Neural progenitor cell (in vitro differentiated cells): Measurements from ENCODE around the gene HELZ2. TPM values are rescaled to one million over a fixed set of nuclear protein-coding genes. Genes with fewer than 3 reads are reported as not detected.
A peak's percentile ranks its signal among the peaks of the same experiment; 100 is the strongest.

Source experiments
- DNase-seq: peaks from one replicate; pipeline ENCODE4 v3.0.0-alpha.2; 2016; ENCODE audit warnings: low spot score
- H2AFZ ChIP-seq: fragments of 200-600 bp; sonication (generic); replicated peaks from 2 replicates; pipeline ENCODE4 v1.6.1; 2016; ENCODE audit warnings: antibody characterized with exemption
- H3F3A ChIP-seq: fragments of 200-600 bp; sonication (generic); 2 replicates; pipeline ENCODE4 v1.6.1; 2016; ENCODE audit warnings: antibody characterized with exemption, low read depth
- H3K27ac ChIP-seq: fragments of 200-600 bp; sonication (generic); 2 replicates; pipeline ENCODE4 v1.5.1; 2016; ENCODE audit warnings: mild to moderate bottlenecking
- H3K27me3 ChIP-seq: fragments of 200-600 bp; sonication (generic); 2 replicates; pipeline ENCODE4 v1.6.1; 2016; ENCODE audit warnings: mild to moderate bottlenecking, moderate library complexity
- H3K36me3 ChIP-seq: fragments of 200-600 bp; sonication (generic); 2 replicates; pipeline ENCODE4 v1.5.1; 2016
- H3K4me1 ChIP-seq: fragments of 200-600 bp; sonication (generic); 2 replicates; pipeline ENCODE4 v1.6.1; 2016; ENCODE audit warnings: mixed run types
- H3K4me2 ChIP-seq: fragments of 200-600 bp; sonication (generic); 2 replicates; pipeline ENCODE4 v1.6.1; 2016
- H3K4me3 ChIP-seq: fragments of 200-600 bp; sonication (generic); 2 replicates; pipeline ENCODE4 v1.5.1; 2016
- H3K79me2 ChIP-seq: fragments of 200-600 bp; sonication (generic); 2 replicates; pipeline ENCODE4 v1.6.1; 2016; ENCODE audit warnings: low read depth
- H3K9ac ChIP-seq: fragments of 200-600 bp; sonication (generic); 2 replicates; pipeline ENCODE4 v1.6.1; 2016
- H3K9me3 ChIP-seq: fragments of 200-600 bp; sonication (generic); 2 replicates; pipeline ENCODE4 v1.5.1; 2016; ENCODE audit warnings: low read depth
- H4K20me1 ChIP-seq: fragments of 200-600 bp; sonication (generic); 2 replicates; pipeline ENCODE4 v1.6.1; 2016; ENCODE audit warnings: low read depth
- H3K27ac Mint-ChIP-seq: 3 replicates; pipeline ENCODE4 v1.8.0; 2021; ENCODE audit warnings: mixed read lengths
- H3K27me3 Mint-ChIP-seq: 2 replicates; pipeline ENCODE4 v1.8.0; 2022; ENCODE audit warnings: low read depth, mild to moderate bottlenecking, inconsistent platforms, moderate library complexity, mixed read lengths; ENCODE audit not compliant: insufficient read depth
- H3K36me3 Mint-ChIP-seq: 3 replicates; pipeline ENCODE4 v1.8.0; 2021; ENCODE audit warnings: mixed read lengths
- H3K4me1 Mint-ChIP-seq: 3 replicates; pipeline ENCODE4 v1.8.0; 2021; ENCODE audit warnings: mixed read lengths
- H3K4me3 Mint-ChIP-seq: 3 replicates; pipeline ENCODE4 v1.8.0; 2021; ENCODE audit warnings: mild to moderate bottlenecking, moderate library complexity, mixed read lengths
- H3K9me3 Mint-ChIP-seq: 3 replicates; pipeline ENCODE4 v1.8.0; 2020; ENCODE audit warnings: mixed read lengths
- EZH2 ChIP-seq: fragments of 200-600 bp; sonication (generic); IDR thresholded peaks from 2 replicates; pipeline ENCODE4 v1.6.1; 2017; ENCODE audit warnings: antibody characterized with exemption, mild to moderate bottlenecking, moderate library complexity
- EZH2phosphoT487 ChIP-seq: fragments of 200-600 bp; sonication (generic); IDR thresholded peaks from 2 replicates; pipeline ENCODE4 v1.6.1; 2017; ENCODE audit warnings: antibody characterized with exemption
- total RNA-seq: library from RNA; depleted of rRNA; stranded (reverse); fragments of >200 nt; gene quantifications from 2 replicates; pipeline ENCODE4 v1.2.3, GENCODE V29; 2015; ENCODE audit warnings: low replicate concordance
- TF ChIP-seq, protein P1 (sequence below): fragments of 200-600 bp; sonication (generic); IDR thresholded peaks from 2 replicates; pipeline ENCODE4 v1.5.1; 2017; ENCODE audit warnings: antibody characterized with exemption, mild to moderate bottlenecking

HELZ2 gene
- total RNA-seq, 1 donor from 2014 or later: 2.9 TPM

DNA sequence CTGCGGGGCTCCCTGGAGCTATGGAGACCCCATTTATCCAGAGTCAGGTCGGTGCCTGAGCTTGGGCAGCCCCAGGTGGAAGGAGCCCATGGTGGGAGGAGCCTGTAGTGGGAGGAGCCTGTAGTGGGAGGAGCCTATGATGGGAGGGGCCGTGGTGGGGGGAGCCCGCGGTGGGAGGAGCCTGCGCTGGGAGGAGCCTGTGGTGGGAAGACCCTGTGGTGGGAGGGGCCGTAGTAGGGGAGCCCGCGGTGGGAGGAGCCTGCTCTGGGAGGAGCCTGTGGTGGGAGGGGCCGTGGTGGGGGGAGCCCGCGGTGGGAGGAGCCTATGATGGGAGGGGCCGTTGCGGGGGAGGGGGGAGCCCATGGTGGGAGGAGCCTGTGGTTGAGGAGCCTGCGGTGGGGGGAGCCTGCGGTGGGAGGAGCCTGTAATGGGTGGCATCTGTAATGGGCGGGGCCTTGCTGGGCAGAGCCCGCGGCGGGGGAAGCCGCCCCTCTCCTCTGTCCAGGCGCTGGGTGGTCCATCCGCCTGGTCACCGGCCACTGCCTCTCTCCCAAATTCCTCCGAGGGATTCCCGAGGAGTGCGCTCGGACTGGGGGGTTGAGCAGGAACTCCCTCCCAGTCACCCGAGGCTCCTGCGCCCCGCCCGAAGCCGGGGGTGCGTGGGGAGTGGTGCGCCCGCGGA lies 20.6 kb downstream of the HELZ2 start:
- H3K27ac ChIP-seq: no peak overlapping the region
- peak overlapping the region; percentile 89 for H2AFZ ChIP-seq
- peak overlapping the region; percentile 77 for H3K4me2 ChIP-seq
- Mint-ChIP-seq H3K4me1 (peaks cover 14% of the 10 kb centered on the region), H3K9me3 (peaks cover 2% of the 10 kb centered on the region), H3K4me3 (peak overlapping the region; percentile 77), H3K36me3 (peaks cover 2% of the 10 kb centered on the region), H3K27me3 (peaks cover 8% of the 10 kb centered on the region), H3K27ac (no peak overlapping the region)
- H3K79me2 ChIP-seq: no peaks in the 10 kb centered on the region
- H4K20me1 ChIP-seq: no peaks in the 10 kb centered on the region
- peak; percentile 95 for DNase-seq
- peaks cover 19% of the 10 kb centered on the region for H3F3A ChIP-seq
- H3K27me3 ChIP-seq: peaks cover 9% of the 10 kb centered on the region
- H3K9ac ChIP-seq: no peak overlapping the region
- H3K4me1 ChIP-seq: peaks cover 12% of the 10 kb centered on the region
- H3K9me3 ChIP-seq: no peaks in the 10 kb centered on the region
- no peaks in the 10 kb centered on the region for H3K36me3 ChIP-seq
- peak overlapping the region; percentile 86 for H3K4me3 ChIP-seq
- no peak for TF ChIP-seq EZH2phosphoT487
- TF ChIP-seq, protein P1, sequence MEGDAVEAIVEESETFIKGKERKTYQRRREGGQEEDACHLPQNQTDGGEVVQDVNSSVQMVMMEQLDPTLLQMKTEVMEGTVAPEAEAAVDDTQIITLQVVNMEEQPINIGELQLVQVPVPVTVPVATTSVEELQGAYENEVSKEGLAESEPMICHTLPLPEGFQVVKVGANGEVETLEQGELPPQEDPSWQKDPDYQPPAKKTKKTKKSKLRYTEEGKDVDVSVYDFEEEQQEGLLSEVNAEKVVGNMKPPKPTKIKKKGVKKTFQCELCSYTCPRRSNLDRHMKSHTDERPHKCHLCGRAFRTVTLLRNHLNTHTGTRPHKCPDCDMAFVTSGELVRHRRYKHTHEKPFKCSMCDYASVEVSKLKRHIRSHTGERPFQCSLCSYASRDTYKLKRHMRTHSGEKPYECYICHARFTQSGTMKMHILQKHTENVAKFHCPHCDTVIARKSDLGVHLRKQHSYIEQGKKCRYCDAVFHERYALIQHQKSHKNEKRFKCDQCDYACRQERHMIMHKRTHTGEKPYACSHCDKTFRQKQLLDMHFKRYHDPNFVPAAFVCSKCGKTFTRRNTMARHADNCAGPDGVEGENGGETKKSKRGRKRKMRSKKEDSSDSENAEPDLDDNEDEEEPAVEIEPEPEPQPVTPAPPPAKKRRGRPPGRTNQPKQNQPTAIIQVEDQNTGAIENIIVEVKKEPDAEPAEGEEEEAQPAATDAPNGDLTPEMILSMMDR: no peak
- TF ChIP-seq EZH2: no peak

- H3K9ac ChIP-seq: no peak overlapping the region
- H3K79me2 ChIP-seq: no peaks in the 10 kb centered on the region
- H3K4me2 ChIP-seq: no peak overlapping the region
- peaks cover 2% of the 10 kb centered on the region for H3K36me3 Mint-ChIP-seq
- TF ChIP-seq EZH2phosphoT487 (no peak), EZH2 (no peak)
- TF ChIP-seq, protein P1: no peak
- peaks cover 12% of the 10 kb centered on the region for H3K4me1 ChIP-seq
- no peak overlapping the region for H3K27ac ChIP-seq
- H3K4me1 Mint-ChIP-seq: peaks cover 14% of the 10 kb centered on the region
- peaks cover 19% of the 10 kb centered on the region for H3F3A ChIP-seq
- no peak overlapping the region for H3K27ac Mint-ChIP-seq
- H3K9me3 ChIP-seq: no peaks in the 10 kb centered on the region
- peaks cover 2% of the 10 kb centered on the region for H3K9me3 Mint-ChIP-seq
- no peak overlapping the region for H2AFZ ChIP-seq
- no peaks in the 10 kb centered on the region for H4K20me1 ChIP-seq
- no peaks in the 10 kb centered on the region for H3K36me3 ChIP-seq
- no peak overlapping the region for H3K4me3 ChIP-seq
- peak overlapping the region; percentile 77 for H3K4me3 Mint-ChIP-seq
- no peak for DNase-seq
- peaks cover 8% of the 10 kb centered on the region for H3K27me3 Mint-ChIP-seq
- peaks cover 9% of the 10 kb centered on the region for H3K27me3 ChIP-seq
Observed at GRCh38 chr20:63552481-63553249, 21.4 kb downstream of the HELZ2 start.

DNA sequence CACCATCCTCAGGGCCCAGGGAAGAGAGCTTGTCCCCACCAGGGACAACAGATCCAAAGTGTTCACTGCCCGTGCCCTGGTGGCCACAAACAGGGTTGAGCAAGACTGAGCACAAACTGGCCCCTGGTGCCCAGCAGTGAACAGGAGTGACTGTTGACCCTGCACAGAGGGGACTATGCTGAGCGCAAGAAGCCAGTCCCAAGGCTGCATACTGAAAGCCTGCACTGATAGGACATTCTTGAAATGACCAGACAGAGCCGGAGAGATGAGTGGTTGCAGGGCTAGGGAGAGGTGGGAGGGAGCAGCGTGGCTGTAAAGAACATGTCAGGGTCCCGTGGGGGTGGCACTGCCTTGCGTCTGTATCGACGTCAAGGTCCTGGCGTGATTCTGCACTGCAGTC lies 23.0 kb downstream of the HELZ2 start:
- Mint-ChIP-seq H3K4me1 (peaks cover 8% of the 10 kb centered on the region), H3K27ac (peak overlapping the region; percentile 87), H3K9me3 (no peaks in the 10 kb centered on the region), H3K4me3 (no peak overlapping the region), H3K36me3 (no peaks in the 10 kb centered on the region), H3K27me3 (peaks cover 6% of the 10 kb centered on the region)
- no peak overlapping the region for H3K27ac ChIP-seq
- H3F3A ChIP-seq: peaks cover 19% of the 10 kb centered on the region
- no peaks in the 10 kb centered on the region for H3K9me3 ChIP-seq
- H3K9ac ChIP-seq: no peak overlapping the region
- H3K4me2 ChIP-seq: no peak overlapping the region
- no peaks in the 10 kb centered on the region for H3K4me1 ChIP-seq
- no peaks in the 10 kb centered on the region for H3K36me3 ChIP-seq
- TF ChIP-seq, protein P1: no peak
- no peak for TF ChIP-seq EZH2phosphoT487
- TF ChIP-seq EZH2: no peak
- no peak for DNase-seq
- no peak overlapping the region for H2AFZ ChIP-seq
- H3K79me2 ChIP-seq: no peaks in the 10 kb centered on the region
- H3K4me3 ChIP-seq: no peak overlapping the region
- no peaks in the 10 kb centered on the region for H4K20me1 ChIP-seq
- peaks cover 9% of the 10 kb centered on the region for H3K27me3 ChIP-seq
